DMS153 treated with DMSO at 0.1 percent for 48 hours (cell line): ENCODE data around the gene GALM.
"Not testable (repeated sequence)": the region's sequence is repeated elsewhere in the genome, so short reads cannot be mapped to it uniquely, and the experiment has no call there.

ENCODE experiments used
- DNase-seq: peaks from one replicate; lab custom pipeline; 2025; ENCODE audit not compliant: unreplicated experiment; lab: John Stamatoyannopoulos, UW

The GALM gene

GRCh38 chr2:38676681-38677080, 10.8 kb downstream of the GALM start:
- DNase-seq = no peak

- not testable (repeated sequence) for DNase-seq
Observed at GRCh38 chr2:38680868-38681267, 15.0 kb downstream of the GALM start.

GRCh38 chr2:38682008-38682575, 16.2 kb downstream of the GALM start:
- no peak for DNase-seq

- not testable (repeated sequence) for DNase-seq
Observed at GRCh38 chr2:38682620-38683019, 16.7 kb downstream of the GALM start.

- DNase-seq = no peak
Observed at GRCh38 chr2:38683766-38684165, 17.9 kb downstream of the GALM start.

- DNase-seq = no peak
Observed at GRCh38 chr2:38685116-38685735, 19.3 kb downstream of the GALM start.

GRCh38 chr2:38690499-38691420, 24.8 kb downstream of the GALM start:
- DNase-seq = no peak

- no peak for DNase-seq
Observed at GRCh38 chr2:38691994-38692393, 26.1 kb downstream of the GALM start.

GRCh38 chr2:38692636-38693318, 26.9 kb downstream of the GALM start:
- no peak for DNase-seq

- DNase-seq = no peak
Observed at GRCh38 chr2:38697116-38697840, 31.4 kb downstream of the GALM start.

GRCh38 chr2:38698467-38699003, 32.6 kb downstream of the GALM start:
- DNase-seq = no peak

- no peak for DNase-seq
Observed at GRCh38 chr2:38700113-38700785, 34.3 kb downstream of the GALM start.

GRCh38 chr2:38700881-38701458, 35.1 kb downstream of the GALM start:
- no peak for DNase-seq

GRCh38 chr2:38701542-38701941, 35.6 kb downstream of the GALM start:
- DNase-seq = no peak

GRCh38 chr2:38702413-38702812, 36.5 kb downstream of the GALM start:
- DNase-seq = no peak

- DNase-seq = not testable (repeated sequence)
Observed at GRCh38 chr2:38703336-38703735, 37.4 kb downstream of the GALM start.

GRCh38 chr2:38704664-38705063, 38.8 kb downstream of the GALM start:
- no peak for DNase-seq

GRCh38 chr2:38706846-38707345, 41.0 kb downstream of the GALM start:
- DNase-seq = no peak

- not testable (repeated sequence) for DNase-seq
Observed at GRCh38 chr2:38708491-38708890, 42.6 kb downstream of the GALM start.
